Nephron progenitor cell (in vitro differentiated cells): ENCODE measurements around the gene INTS3.
A peak's percentile ranks its signal among the peaks of the same experiment; 100 is the strongest.
"Not testable (repeated sequence)": the region's sequence is repeated elsewhere in the genome, so short reads cannot be mapped to it uniquely, and the experiment has no call there.

Experiments
- DNase-seq: peaks from one replicate; pipeline ENCODE4 v3.0.0; 2021
- H3K27ac Mint-ChIP-seq: 2 replicates; pipeline ENCODE4 v1.8.0; 2021; ENCODE audit warnings: mild to moderate bottlenecking, moderate library complexity, mixed read lengths
- H3K27me3 Mint-ChIP-seq: 2 replicates; pipeline ENCODE4 v1.8.0; 2021; ENCODE audit warnings: mild to moderate bottlenecking, low read depth, mixed read lengths; ENCODE audit not compliant: poor library complexity
- H3K36me3 Mint-ChIP-seq: 2 replicates; pipeline ENCODE4 v1.8.0; 2021; ENCODE audit warnings: low read depth, mixed read lengths
- H3K4me1 Mint-ChIP-seq: 2 replicates; pipeline ENCODE4 v1.8.0; 2021; ENCODE audit warnings: mixed read lengths
- H3K4me3 Mint-ChIP-seq: 2 replicates; pipeline ENCODE4 v1.8.0; 2021; ENCODE audit warnings: mild to moderate bottlenecking, moderate library complexity, mixed read lengths
- H3K9me3 Mint-ChIP-seq: 2 replicates; pipeline ENCODE4 v1.8.0; 2021; ENCODE audit warnings: mild to moderate bottlenecking, moderate library complexity, mixed read lengths
- CTCF ChIP-seq: fragments of 200-600 bp; sonication (generic); IDR thresholded peaks from 2 replicates; pipeline ENCODE4 v1.5.0; 2021; ENCODE audit warnings: antibody characterized with exemption

The INTS3 gene

GRCh38 chr1:153777648-153778047 lies 49.8 kb downstream of the INTS3 start:
- peaks cover 16% of the 10 kb centered on the region for H3K36me3 Mint-ChIP-seq
- peaks cover 47% of the 10 kb centered on the region for H3K4me1 Mint-ChIP-seq
- peak overlapping the region; percentile 58 for H3K4me3 Mint-ChIP-seq
- H3K27ac Mint-ChIP-seq, result no peak overlapping the region
- no peak for TF ChIP-seq CTCF
- H3K9me3 Mint-ChIP-seq, result no peaks in the 10 kb centered on the region
- no peak for DNase-seq
- H3K27me3 Mint-ChIP-seq, result no peaks in the 10 kb centered on the region

DNA sequence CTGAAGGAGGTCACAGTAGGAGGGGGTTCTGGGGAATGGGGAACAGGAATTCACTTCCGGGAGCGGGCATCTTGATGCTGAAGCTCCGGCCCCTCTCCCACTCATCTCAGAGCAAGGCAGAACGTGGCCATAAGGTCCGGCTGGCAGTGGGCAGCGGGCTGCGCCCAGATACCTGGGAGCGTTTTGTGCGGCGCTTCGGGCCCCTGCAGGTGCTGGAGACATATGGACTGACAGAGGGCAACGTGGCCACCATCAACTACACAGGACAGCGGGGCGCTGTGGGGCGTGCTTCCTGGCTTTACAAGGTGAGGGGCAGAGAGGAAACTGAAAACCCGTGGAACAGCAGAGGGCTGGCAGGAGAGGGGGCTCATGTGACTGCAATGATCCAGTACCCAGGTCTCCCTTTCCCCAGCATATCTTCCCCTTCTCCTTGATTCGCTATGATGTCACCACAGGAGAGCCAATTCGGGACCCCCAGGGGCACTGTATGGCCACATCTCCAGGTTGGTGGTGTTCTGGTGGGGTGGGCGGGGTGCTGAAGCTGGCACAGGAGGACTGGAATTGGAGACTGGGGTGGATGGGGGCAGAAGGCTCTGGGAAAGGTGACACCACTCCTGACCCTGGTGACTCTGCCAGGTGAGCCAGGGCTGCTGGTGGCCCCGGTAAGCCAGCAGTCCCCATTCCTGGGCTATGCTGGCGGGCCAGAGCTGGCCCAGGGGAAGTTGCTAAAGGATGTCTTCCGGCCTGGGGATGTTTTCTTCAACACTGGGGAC lies 50.4 kb downstream of the INTS3 start:
- peak overlapping the region; percentile 62 for H3K27ac Mint-ChIP-seq
- no peaks in the 10 kb centered on the region for H3K27me3 Mint-ChIP-seq
- DNase-seq, result no peak
- H3K36me3 Mint-ChIP-seq, result peaks cover 12% of the 10 kb centered on the region
- no peak overlapping the region for H3K4me3 Mint-ChIP-seq
- TF ChIP-seq CTCF, result no peak
- no peaks in the 10 kb centered on the region for H3K9me3 Mint-ChIP-seq
- H3K4me1 Mint-ChIP-seq, result peaks cover 52% of the 10 kb centered on the region

DNA sequence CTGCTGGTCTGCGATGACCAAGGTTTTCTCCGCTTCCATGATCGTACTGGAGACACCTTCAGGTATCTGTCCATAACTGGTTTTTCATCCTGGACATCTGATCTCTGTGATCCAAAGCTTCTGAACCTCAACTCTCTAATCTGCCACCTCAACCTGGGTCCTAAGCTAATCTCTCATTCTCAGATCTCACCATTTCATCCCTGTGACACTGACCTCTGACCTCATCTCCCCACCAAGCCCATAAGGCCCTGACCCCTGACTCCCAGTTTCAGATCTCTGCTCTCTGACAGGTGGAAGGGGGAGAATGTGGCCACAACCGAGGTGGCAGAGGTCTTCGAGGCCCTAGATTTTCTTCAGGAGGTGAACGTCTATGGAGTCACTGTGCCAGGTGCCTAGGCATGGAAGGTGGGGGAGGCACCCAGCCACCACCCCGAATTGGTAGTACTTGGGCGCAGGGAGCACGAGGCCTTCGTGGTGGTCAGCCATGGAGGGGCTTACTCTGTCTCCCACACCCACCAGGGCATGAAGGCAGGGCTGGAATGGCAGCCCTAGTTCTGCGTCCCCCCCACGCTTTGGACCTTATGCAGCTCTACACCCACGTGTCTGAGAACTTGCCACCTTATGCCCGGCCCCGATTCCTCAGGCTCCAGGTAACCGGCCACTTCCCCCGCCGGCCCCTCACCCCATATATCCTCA lies 51.1 kb downstream of the INTS3 start:
- DNase-seq, result no peak
- peaks cover 51% of the 10 kb centered on the region for H3K4me1 Mint-ChIP-seq
- H3K27ac Mint-ChIP-seq, result peak overlapping the region; percentile 62
- no peak for TF ChIP-seq CTCF
- H3K36me3 Mint-ChIP-seq, result peaks cover 7% of the 10 kb centered on the region
- no peak overlapping the region for H3K4me3 Mint-ChIP-seq
- no peaks in the 10 kb centered on the region for H3K9me3 Mint-ChIP-seq
- H3K27me3 Mint-ChIP-seq, result no peaks in the 10 kb centered on the region

DNA sequence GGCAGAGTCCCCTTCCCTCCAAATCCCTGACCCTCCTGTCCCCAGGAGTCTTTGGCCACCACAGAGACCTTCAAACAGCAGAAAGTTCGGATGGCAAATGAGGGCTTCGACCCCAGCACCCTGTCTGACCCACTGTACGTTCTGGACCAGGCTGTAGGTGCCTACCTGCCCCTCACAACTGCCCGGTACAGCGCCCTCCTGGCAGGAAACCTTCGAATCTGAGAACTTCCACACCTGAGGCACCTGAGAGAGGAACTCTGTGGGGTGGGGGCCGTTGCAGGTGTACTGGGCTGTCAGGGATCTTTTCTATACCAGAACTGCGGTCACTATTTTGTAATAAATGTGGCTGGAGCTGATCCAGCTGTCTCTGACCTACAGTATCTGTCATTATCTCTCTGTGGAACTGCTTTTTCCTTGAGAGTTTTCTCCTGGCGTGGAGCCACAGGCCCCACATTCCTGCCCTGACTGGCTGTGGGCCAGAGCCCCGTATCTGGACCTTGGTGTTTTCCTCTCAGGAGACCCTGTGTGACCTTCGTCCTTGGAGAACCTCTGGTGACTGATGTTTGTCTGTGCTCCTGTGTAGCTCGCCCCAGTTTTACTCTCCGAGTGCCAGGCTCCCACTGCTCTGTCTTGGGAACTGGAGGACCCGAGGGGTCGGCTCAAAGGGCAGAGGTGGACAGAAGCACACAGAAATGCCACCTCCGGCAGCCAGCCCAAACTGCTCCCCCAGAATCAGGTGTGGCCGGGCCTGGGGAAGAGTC lies 52.1 kb downstream of the INTS3 start:
- H3K4me1 Mint-ChIP-seq, result peaks cover 42% of the 10 kb centered on the region
- H3K4me3 Mint-ChIP-seq, result no peak overlapping the region
- no peaks in the 10 kb centered on the region for H3K9me3 Mint-ChIP-seq
- no peak for TF ChIP-seq CTCF
- H3K36me3 Mint-ChIP-seq, result no peaks in the 10 kb centered on the region
- no peak for DNase-seq
- peak overlapping the region; percentile 88 for H3K27ac Mint-ChIP-seq
- H3K27me3 Mint-ChIP-seq, result no peaks in the 10 kb centered on the region

- Mint-ChIP-seq H3K36me3 (no peaks in the 10 kb centered on the region), H3K27me3 (no peaks in the 10 kb centered on the region), H3K4me1 (peaks cover 47% of the 10 kb centered on the region), H3K27ac (no peak overlapping the region), H3K9me3 (no peaks in the 10 kb centered on the region), H3K4me3 (no peak overlapping the region)
- DNase-seq, result no peak
- no peak for TF ChIP-seq CTCF
Measured at GRCh38 chr1:153780551-153780950, 52.7 kb downstream of the INTS3 start.

- H3K4me3 Mint-ChIP-seq, result peak overlapping the region; percentile 84
- H3K9me3 Mint-ChIP-seq, H3K36me3 Mint-ChIP-seq, DNase-seq, H3K27ac Mint-ChIP-seq, H3K27me3 Mint-ChIP-seq: not testable (repeated sequence)
- peaks cover 39% of the 10 kb centered on the region for H3K4me1 Mint-ChIP-seq
Measured at GRCh38 chr1:153782648-153783047, 54.8 kb downstream of the INTS3 start.
